GM12875 (cell line): ENCODE results near the gene MBNL2.

Source experiments
- H3K4me3 ChIP-seq: one replicate; pipeline ENCODE4 v1.5.1; 2011; ENCODE audit warnings: low read depth, low read length, control low read depth
- TF ChIP-seq, protein P1 (sequence below): IDR thresholded peaks from 2 replicates; pipeline ENCODE4 v1.5.1; 2011; ENCODE audit warnings: low read depth, mild to moderate bottlenecking, control low read depth, inconsistent platforms, low read length, moderate library complexity, borderline replicate concordance; ENCODE audit not compliant: insufficient read depth

MBNL2 gene

DNA sequence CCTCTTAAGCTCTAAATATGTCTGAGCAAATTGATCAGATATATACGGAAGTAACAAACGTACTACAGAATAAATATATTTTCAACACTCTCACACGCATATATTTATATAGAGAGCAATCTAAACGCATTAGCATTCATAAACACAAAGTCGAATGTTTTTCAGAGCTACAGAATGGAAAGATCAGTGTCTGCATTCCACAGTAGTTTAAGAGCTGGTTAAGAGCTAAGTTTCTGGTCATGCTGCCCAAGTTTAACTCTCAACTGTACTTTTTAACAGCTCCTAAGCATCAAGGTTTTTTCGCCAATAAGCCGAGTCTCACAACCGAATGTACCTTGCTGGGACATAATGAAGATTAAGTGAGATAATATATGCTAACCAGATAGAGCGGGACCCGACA is 175.1 kb downstream of the MBNL2 start:
- TF ChIP-seq, protein P1, sequence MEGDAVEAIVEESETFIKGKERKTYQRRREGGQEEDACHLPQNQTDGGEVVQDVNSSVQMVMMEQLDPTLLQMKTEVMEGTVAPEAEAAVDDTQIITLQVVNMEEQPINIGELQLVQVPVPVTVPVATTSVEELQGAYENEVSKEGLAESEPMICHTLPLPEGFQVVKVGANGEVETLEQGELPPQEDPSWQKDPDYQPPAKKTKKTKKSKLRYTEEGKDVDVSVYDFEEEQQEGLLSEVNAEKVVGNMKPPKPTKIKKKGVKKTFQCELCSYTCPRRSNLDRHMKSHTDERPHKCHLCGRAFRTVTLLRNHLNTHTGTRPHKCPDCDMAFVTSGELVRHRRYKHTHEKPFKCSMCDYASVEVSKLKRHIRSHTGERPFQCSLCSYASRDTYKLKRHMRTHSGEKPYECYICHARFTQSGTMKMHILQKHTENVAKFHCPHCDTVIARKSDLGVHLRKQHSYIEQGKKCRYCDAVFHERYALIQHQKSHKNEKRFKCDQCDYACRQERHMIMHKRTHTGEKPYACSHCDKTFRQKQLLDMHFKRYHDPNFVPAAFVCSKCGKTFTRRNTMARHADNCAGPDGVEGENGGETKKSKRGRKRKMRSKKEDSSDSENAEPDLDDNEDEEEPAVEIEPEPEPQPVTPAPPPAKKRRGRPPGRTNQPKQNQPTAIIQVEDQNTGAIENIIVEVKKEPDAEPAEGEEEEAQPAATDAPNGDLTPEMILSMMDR: no peak
- H3K4me3 ChIP-seq: no peak overlapping the region

DNA sequence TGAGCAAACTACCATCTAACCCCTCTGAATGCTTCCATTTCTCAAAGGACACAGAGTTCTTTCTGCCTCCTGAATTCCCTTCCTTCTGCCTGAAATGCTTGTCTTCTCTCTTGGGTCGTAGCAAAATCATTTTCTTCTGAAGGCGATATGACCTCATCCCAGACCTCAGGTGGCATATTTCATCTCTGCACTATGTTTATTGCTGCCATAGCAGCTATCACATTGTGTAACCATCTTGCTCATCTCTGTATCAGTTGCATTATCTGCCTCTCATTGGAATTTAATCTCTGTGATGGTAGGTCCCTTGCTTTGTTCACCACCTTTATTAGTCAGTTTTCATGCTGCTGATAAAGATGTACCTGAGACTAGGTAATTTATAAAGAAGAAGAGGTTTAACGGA is 179.3 kb downstream of the MBNL2 start:
- H3K4me3 ChIP-seq: no peak overlapping the region
- TF ChIP-seq, protein P1: no peak

DNA sequence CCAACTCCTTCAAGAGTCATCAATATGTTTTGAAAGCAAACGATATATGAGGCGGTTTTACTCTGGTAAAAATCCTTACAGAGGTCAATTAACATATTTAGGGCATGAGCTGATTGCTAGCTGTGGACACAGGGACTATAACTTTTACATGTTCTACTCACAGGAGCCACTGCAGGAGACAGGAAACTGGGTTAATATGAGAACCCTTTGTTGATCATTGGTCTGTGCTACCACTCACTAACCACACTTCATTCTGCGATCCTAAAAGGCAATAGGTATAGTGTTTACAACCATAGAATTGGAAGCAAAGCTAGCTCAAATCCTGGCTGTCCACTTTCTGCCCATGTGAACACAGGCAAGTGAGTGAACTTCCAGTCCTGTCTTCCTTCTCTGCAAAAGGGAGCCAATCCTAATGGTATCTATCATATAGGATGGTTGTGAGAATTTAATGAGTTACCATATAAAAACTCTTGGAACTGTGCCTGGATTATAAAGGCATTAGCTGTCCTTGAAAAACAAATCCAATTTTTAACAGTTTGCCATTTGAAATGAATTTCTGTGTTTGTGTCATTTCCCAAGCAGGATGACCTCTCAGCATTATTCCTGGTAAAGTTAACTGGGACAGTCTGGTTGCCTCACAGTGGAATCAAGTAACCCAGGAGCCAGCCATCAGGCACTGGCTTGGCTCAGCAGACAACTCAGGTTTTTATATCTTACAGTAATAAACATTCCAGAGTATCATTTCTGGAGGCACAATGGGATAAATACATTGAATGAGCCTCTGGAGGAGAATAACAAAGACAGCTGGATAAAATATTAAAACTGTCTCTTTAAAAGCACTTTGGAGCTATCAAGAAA is 182.0 kb downstream of the MBNL2 start:
- TF ChIP-seq, protein P1: no peak
- H3K4me3 ChIP-seq: no peak overlapping the region

DNA sequence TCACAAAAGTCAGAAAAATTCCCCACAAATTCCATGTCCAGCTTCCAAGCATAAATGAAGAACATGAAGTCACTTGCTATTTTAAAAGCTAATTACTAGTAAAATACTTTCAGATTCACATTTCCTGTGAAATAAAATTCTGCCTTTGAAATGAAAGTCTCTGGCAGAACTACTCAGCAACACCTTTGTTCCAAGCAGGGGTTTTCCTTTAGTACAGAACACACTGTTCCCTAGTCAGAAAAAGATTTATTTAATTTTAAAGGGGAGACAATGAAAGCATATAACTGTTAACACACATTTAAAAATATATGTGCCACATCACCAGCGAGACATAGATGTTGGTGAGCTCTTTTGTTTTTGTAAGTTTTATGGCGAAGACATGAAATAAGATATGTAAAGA is 185.4 kb downstream of the MBNL2 start:
- TF ChIP-seq, protein P1: no peak
- no peak overlapping the region for H3K4me3 ChIP-seq

DNA sequence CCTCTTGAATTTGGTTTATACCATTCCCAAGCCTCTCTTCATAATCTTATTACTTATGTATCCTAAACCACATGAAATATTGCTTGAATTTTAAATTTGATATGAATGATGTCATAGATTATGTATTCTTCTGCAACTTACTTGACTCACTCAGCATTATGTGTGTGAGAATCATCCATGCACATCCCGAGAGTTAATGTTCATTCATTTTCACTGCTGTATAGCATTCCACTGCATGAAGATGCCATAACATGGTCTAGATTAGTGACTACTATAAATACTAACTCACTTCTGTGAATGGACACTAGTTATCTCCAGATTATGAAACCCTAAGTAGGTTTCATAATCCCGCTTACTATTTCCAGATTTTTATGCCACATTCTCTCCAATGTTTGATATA is 186.8 kb downstream of the MBNL2 start:
- TF ChIP-seq, protein P1: no peak
- no peak overlapping the region for H3K4me3 ChIP-seq

DNA sequence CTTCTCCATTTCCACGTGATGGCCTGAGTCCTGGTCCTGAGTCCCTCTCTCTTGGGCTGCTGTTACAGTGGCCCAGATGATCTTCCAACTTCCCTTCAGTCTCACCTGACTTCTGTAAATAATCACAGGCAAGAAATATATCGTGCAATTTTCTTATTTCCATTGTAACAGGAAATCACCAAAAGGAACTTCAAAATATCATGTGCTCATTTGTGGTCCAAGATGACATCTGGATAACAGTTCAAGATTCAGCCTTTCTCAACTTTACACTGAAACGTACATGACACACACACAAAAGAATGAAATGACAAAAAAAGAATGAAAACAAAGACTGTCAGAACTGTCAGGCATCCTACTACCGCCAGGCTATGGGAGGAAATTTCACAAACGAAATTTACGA is 189.9 kb downstream of the MBNL2 start:
- H3K4me3 ChIP-seq: no peak overlapping the region
- TF ChIP-seq, protein P1: no peak

DNA sequence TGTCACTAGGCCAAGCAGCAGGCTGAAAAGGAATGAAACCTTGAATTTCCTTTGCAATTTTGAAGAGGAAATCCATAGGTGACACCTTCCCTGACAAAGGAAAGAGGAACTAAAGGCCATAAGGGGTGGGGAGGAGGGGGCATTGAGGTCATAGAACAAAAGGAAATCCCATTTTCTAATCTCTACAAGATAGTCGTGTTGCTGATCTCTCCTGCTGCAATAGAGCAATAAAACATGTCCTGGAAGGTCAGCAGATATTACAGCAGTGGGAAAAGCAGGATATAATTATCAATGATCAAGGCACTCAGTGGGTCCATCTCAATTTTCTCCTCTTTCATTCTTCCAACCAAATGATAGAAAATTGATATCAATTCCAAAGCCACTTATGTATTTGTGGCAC is 191.6 kb downstream of the MBNL2 start:
- H3K4me3 ChIP-seq: no peak overlapping the region

More for the DNA sequence above, 191.6 kb downstream of the MBNL2 start:
- TF ChIP-seq, protein P1: no peak
